Type B pancreatic cell (in vitro differentiated cells): Measurements from ENCODE around the gene RNF144B. TPM values are rescaled to one million over a fixed set of nuclear protein-coding genes. Genes with fewer than 3 reads are reported as not detected.

Source experiments
- DNase-seq: peaks from one replicate; pipeline ENCODE4 v3.0.0; 2021; ENCODE audit warnings: mixed read lengths; ENCODE audit not compliant: unreplicated experiment; ENCODE audit errors: extremely low spot score
- H3K27ac Mint-ChIP-seq: 2 replicates; pipeline ENCODE4 v1.8.0; 2021; ENCODE audit warnings: mild to moderate bottlenecking, mixed read lengths
- H3K27me3 Mint-ChIP-seq: 2 replicates; pipeline ENCODE4 v1.8.0; 2021; ENCODE audit warnings: mixed read lengths
- H3K36me3 Mint-ChIP-seq: 2 replicates; pipeline ENCODE4 v1.8.0; 2021; ENCODE audit warnings: mixed read lengths
- H3K4me1 Mint-ChIP-seq: one replicate; pipeline ENCODE4 v1.8.0; 2021; ENCODE audit warnings: mixed read lengths; ENCODE audit not compliant: unreplicated experiment
- H3K4me3 Mint-ChIP-seq: 2 replicates; pipeline ENCODE4 v1.8.0; 2021; ENCODE audit warnings: mild to moderate bottlenecking, mixed read lengths
- H3K9me3 Mint-ChIP-seq: 2 replicates; pipeline ENCODE4 v1.8.0; 2021; ENCODE audit warnings: mixed read lengths
- total RNA-seq: library from RNA; stranded (reverse); gene quantifications from 2 replicates; pipeline ENCODE4 v1.2.1, GENCODE V29; 2021; ENCODE audit warnings: low replicate concordance
- TF ChIP-seq, protein P1 (sequence below): fragments of 200-600 bp; sonication (generic); conservative IDR thresholded peaks from 2 replicates; pipeline ENCODE4 v1.5.0; 2021; ENCODE audit warnings: antibody characterized with exemption, mild to moderate bottlenecking

RNF144B gene
- total RNA-seq, 1 donor from 2014 or later = 10.8 TPM

- Mint-ChIP-seq H3K27me3 (no peaks in the 10 kb centered on the region), H3K36me3 (no peaks in the 10 kb centered on the region), H3K27ac (no peak overlapping the region), H3K9me3 (peaks cover 10% of the 10 kb centered on the region), H3K4me1 (peaks cover 7% of the 10 kb centered on the region), H3K4me3 (no peak overlapping the region)
- DNase-seq = no peak
- TF ChIP-seq, protein P1, sequence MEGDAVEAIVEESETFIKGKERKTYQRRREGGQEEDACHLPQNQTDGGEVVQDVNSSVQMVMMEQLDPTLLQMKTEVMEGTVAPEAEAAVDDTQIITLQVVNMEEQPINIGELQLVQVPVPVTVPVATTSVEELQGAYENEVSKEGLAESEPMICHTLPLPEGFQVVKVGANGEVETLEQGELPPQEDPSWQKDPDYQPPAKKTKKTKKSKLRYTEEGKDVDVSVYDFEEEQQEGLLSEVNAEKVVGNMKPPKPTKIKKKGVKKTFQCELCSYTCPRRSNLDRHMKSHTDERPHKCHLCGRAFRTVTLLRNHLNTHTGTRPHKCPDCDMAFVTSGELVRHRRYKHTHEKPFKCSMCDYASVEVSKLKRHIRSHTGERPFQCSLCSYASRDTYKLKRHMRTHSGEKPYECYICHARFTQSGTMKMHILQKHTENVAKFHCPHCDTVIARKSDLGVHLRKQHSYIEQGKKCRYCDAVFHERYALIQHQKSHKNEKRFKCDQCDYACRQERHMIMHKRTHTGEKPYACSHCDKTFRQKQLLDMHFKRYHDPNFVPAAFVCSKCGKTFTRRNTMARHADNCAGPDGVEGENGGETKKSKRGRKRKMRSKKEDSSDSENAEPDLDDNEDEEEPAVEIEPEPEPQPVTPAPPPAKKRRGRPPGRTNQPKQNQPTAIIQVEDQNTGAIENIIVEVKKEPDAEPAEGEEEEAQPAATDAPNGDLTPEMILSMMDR = no peak
Measured at GRCh38 chr6:18422136-18422535, 35.0 kb downstream of the RNF144B start.

- H3K4me3 Mint-ChIP-seq = no peak overlapping the region
- no peaks in the 10 kb centered on the region for H3K27me3 Mint-ChIP-seq
- H3K27ac Mint-ChIP-seq = no peak overlapping the region
- peaks cover 10% of the 10 kb centered on the region for H3K4me1 Mint-ChIP-seq
- TF ChIP-seq, protein P1 = no peak
- DNase-seq = no peak
- H3K9me3 Mint-ChIP-seq = peaks cover 6% of the 10 kb centered on the region
- no peaks in the 10 kb centered on the region for H3K36me3 Mint-ChIP-seq
Measured at GRCh38 chr6:18423426-18423825, 36.3 kb downstream of the RNF144B start.

GRCh38 chr6:18424201-18424600 lies 37.1 kb downstream of the RNF144B start:
- H3K27ac Mint-ChIP-seq = peak overlapping the region; percentile 90
- no peaks in the 10 kb centered on the region for H3K27me3 Mint-ChIP-seq
- DNase-seq = no peak
- peaks cover 10% of the 10 kb centered on the region for H3K4me1 Mint-ChIP-seq
- H3K36me3 Mint-ChIP-seq = no peaks in the 10 kb centered on the region
- peak overlapping the region; percentile 7 for H3K4me3 Mint-ChIP-seq
- TF ChIP-seq, protein P1 = no peak
- peaks cover 4% of the 10 kb centered on the region for H3K9me3 Mint-ChIP-seq

- Mint-ChIP-seq H3K27ac (peak overlapping the region; percentile 90), H3K4me1 (peaks cover 10% of the 10 kb centered on the region), H3K36me3 (no peaks in the 10 kb centered on the region), H3K4me3 (peak overlapping the region; percentile 48), H3K9me3 (no peaks in the 10 kb centered on the region), H3K27me3 (no peaks in the 10 kb centered on the region)
- TF ChIP-seq, protein P1 = no peak
- no peak for DNase-seq
Measured at GRCh38 chr6:18425218-18425617, 38.1 kb downstream of the RNF144B start.

- Mint-ChIP-seq H3K9me3 (no peaks in the 10 kb centered on the region), H3K4me3 (no peak overlapping the region), H3K36me3 (no peaks in the 10 kb centered on the region), H3K27me3 (no peaks in the 10 kb centered on the region), H3K4me1 (peaks cover 10% of the 10 kb centered on the region), H3K27ac (peak overlapping the region; percentile 61)
- TF ChIP-seq, protein P1 = no peak
- no peak for DNase-seq
Measured at GRCh38 chr6:18427296-18427695, 40.1 kb downstream of the RNF144B start.
